Activated naive CD4-positive, alpha-beta T cell treated with anti-CD3 and anti-CD28 coated beads, Interleukin-2, amount 10 ng/mL, durations not matched to agents 7 days and 5 days (primary cell): ENCODE measurements around the gene CBLN3.

Experiments
- CTCF ChIA-PET: fragments of 350-600 bp; sonication (Branson Sonifier 250); formaldehyde crosslinking; loops from one replicate; lab custom pipeline; 2021; ENCODE audit warnings: antibody characterized with exemption; lab: Charles Lee
- DNase-seq: peaks from one replicate; pipeline ENCODE4 v3.0.0-alpha.2; 2020
- H3K27ac Mint-ChIP-seq: one replicate; pipeline ENCODE4 v1.8.0; 2021; ENCODE audit warnings: mild to moderate bottlenecking, moderate library complexity, mixed read lengths
- H3K27me3 Mint-ChIP-seq: one replicate; pipeline ENCODE4 v1.8.0; 2021; ENCODE audit warnings: mild to moderate bottlenecking, mixed read lengths
- H3K36me3 Mint-ChIP-seq: one replicate; pipeline ENCODE4 v1.8.0; 2021; ENCODE audit warnings: mixed read lengths
- H3K4me1 Mint-ChIP-seq: one replicate; pipeline ENCODE4 v1.8.0; 2021; ENCODE audit warnings: mixed read lengths
- H3K4me3 Mint-ChIP-seq: one replicate; pipeline ENCODE4 v1.8.0; 2021; ENCODE audit warnings: mild to moderate bottlenecking, moderate library complexity, mixed read lengths
- H3K9me3 Mint-ChIP-seq: one replicate; pipeline ENCODE4 v1.8.0; 2021; ENCODE audit warnings: mixed read lengths

The CBLN3 gene

DNA sequence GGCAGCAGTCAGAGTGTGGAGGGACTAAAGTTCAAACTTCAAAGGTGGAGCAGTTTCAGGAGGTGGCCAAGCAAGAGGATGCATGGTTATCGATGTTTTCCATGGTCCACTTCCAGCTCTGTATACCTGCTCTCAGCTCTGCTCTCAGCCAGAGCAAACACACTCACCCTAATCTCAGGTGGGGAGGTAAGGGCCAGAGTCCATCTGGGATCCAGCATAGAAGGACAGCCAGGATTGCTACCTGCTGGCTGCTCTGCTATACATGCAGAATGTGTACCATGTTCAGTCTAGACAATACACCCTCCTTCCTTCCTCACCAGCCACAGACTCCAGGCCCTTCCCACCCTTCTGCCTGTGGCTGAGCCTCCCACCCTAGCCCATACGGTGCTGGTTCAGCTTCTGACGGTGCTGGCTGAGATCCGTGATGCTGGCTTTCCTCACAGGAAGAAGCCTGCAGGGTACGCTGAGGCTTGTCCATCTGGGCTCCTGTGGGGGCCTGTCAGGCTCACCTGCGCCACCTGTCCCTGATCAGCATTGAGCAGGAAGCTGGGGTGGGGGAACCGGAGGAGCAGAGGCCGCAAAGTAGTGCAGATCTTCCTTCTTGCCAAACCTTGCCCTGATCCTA is 2.4 kb downstream of the CBLN3 start:
- peaks cover 9% of the 10 kb centered on the region for H3K36me3 Mint-ChIP-seq
- H3K4me3 Mint-ChIP-seq, result no peak overlapping the region
- peaks cover 64% of the 10 kb centered on the region for H3K4me1 Mint-ChIP-seq
- H3K27ac Mint-ChIP-seq, result peak overlapping the region; percentile 38
- H3K27me3 Mint-ChIP-seq, result no peaks in the 10 kb centered on the region
- CTCF ChIA-PET, result interaction anchor here (0.7 to 17.5 kb wide), 2 partner anchors 10 to 94 kb away, joined by 3 to 557 read pairs; partner anchors contain the start of genes ADCY4 and RIPK3
- peak; percentile 46 for DNase-seq
- H3K9me3 Mint-ChIP-seq, result peaks cover 1% of the 10 kb centered on the region

DNA sequence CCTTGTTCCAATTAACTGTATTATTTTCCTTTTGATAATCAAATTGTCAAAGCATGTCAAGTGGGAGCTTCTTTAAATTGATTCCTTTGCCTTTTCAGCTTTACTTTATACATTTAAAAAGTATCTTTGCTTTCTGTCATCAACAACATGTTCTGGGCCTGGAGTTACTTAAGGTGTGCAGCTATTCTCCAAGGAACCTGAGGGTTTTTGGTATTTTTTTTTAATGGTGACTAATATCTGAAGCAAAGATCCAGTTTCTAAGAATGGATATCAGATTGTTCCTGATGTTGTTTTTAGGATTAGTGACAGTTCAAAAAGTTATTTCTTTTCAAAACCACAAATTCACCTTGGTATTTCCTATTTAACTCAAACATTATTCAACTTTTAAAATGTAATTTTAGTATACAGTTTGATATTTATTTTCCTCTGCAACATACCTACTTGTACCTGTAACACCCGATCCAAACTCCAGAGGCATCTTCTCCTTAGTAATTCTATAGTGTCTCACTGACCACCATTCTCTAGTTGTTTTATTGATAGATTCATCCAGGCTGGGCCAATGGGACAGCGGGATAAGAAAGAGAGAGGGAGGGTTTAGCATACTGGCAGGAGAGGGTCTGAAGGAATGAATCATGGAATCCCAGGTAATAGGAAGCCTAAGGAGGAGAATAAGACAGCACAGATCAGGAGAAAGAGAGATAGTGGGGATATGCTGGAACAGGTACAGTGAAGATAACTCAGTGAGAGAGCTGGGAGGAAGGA is 3.1 kb downstream of the CBLN3 start:
- DNase-seq, result no peak
- peaks cover 4% of the 10 kb centered on the region for H3K27me3 Mint-ChIP-seq
- H3K4me3 Mint-ChIP-seq, result no peak overlapping the region
- peaks cover 57% of the 10 kb centered on the region for H3K4me1 Mint-ChIP-seq
- peaks cover 4% of the 10 kb centered on the region for H3K36me3 Mint-ChIP-seq
- H3K9me3 Mint-ChIP-seq, result peaks cover 1% of the 10 kb centered on the region
- CTCF ChIA-PET, result interaction anchor here (0.7 to 17.5 kb wide), 3 partner anchors 10 to 94 kb away, joined by 3 to 557 read pairs (median 5); partner anchors contain the start of genes ADCY4 and RIPK3
- peak overlapping the region; percentile 9 for H3K27ac Mint-ChIP-seq

DNA sequence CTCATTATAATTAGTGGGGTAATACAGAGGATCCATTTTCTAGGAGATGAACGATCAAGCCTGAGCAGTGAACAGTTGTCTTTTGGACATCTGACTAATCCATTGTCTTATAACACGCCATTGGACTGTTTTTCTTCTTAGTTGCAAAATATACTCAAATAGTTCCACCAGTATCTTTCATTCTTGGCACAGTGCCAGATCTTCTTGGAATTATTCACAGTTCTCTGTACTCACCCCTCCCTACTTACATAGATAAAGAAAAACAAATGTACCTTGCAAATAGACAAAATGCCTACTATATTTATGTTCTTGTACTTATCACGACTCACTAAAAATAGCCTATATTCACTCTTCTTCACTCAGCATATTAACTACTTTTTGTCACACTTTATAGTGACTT is 3.8 kb downstream of the CBLN3 start:
- Mint-ChIP-seq H3K36me3 (peaks cover 3% of the 10 kb centered on the region), H3K4me1 (peaks cover 51% of the 10 kb centered on the region), H3K4me3 (no peak overlapping the region), H3K9me3 (peaks cover 1% of the 10 kb centered on the region), H3K27me3 (peaks cover 4% of the 10 kb centered on the region), H3K27ac (peak overlapping the region; percentile 70)
- CTCF ChIA-PET, result interaction anchor here (1.4 to 17.5 kb wide), 3 partner anchors 11 to 93 kb away, joined by 5 to 557 read pairs (median 7); partner anchors contain the start of genes ADCY4 and RIPK3
- no peak for DNase-seq

DNA sequence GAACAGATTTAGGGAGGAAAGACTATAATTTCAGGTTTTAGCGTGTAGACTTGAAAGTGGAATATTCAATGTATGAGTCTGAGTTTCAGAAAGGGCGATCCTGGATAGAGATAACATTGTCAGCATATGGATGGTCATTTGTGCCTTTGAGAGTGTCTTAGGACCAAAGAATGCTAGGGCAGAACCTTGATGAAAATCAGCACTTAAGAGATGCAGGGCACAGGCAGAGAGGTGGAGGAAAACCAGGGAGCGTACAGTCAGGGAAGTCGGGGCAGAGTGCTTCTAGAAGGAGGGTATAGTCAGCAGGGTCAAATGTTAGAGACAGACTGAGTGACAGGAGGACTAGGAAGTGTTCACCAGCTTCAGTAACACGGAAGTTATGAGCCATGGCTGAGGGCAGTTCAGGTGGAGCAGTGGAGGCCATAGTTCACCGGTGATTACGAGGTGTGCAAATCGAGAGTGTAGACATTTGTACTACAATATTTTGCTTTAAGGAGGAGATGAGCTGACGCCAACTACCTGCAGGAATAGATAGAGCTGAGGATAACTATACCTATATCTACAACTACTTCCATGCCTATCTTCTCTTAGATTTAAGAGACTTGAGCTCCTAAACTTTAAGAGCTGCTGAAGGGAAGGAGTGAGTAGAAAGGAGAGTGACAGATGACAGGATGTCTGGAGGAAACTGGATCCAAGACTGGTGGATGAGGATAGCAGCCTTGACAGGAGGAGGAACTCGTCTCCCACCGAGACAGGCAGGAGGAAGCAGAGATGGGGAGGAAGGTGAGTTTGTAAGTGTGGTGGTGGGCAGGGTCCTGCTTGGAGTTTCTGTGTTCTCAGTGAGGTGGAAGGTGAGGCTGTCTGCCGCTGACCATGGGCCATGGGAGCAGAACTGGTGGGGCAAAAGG is 6.5 kb downstream of the CBLN3 start:
- Mint-ChIP-seq H3K9me3 (peaks cover 1% of the 10 kb centered on the region), H3K4me1 (peaks cover 36% of the 10 kb centered on the region), H3K36me3 (peaks cover 3% of the 10 kb centered on the region), H3K4me3 (no peak overlapping the region), H3K27me3 (peaks cover 25% of the 10 kb centered on the region), H3K27ac (no peak overlapping the region)
- CTCF ChIA-PET, result interaction anchor here (1.3 to 17.5 kb wide), 3 partner anchors 9 to 90 kb away, joined by 4 to 557 read pairs (median 6); partner anchors contain the start of genes ADCY4 and RIPK3
- DNase-seq, result no peak

DNA sequence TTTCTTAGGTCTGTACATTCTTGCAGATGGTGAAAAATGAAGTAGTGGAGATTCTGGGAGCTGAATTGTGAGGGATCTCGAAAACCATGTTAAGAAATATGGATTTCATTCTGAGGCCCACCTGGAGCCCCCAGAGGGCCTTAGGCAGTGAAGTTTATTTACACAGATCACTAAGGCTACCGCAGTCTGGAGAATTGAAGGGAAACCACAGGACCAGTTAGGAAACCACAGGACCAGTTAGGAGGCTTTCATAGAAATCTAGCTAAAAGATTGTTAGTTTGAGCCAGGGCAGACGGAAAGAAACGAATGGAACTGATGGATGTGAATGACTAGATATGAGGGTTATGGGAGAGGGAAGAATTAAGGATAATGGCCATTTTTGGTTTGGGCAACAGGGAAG is 7.2 kb downstream of the CBLN3 start:
- Mint-ChIP-seq H3K36me3 (peaks cover 3% of the 10 kb centered on the region), H3K27me3 (peaks cover 29% of the 10 kb centered on the region), H3K27ac (no peak overlapping the region), H3K4me1 (peaks cover 29% of the 10 kb centered on the region), H3K4me3 (no peak overlapping the region), H3K9me3 (peaks cover 1% of the 10 kb centered on the region)
- CTCF ChIA-PET, result interaction anchor here (0.8 to 17.5 kb wide), 3 partner anchors 9 to 89 kb away, joined by 3 to 557 read pairs (median 4); partner anchors contain the start of genes ADCY4 and RIPK3
- DNase-seq, result no peak

DNA sequence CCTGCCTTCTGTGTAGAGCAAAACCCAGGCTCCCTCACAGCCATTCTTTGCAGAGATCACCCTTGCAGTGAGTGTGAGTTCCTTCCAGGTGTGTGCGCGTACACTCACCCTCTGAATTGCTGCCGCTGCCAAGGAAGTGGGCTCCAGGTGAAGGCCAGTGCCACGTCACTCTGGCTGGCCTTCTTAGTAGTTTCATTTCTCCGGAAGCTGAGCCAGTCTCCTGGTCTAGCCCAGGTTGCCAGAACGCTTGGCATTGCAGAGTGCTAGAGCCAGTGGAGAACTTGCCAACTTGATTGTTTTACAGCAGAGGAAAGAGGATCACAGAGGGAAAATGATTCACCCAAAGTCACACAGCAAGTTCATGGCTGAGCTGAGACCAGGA is 11.0 kb downstream of the CBLN3 start:
- H3K27me3 Mint-ChIP-seq, result peaks cover 44% of the 10 kb centered on the region
- H3K4me3 Mint-ChIP-seq, result no peak overlapping the region
- H3K4me1 Mint-ChIP-seq, result no peaks in the 10 kb centered on the region
- no peaks in the 10 kb centered on the region for H3K36me3 Mint-ChIP-seq
- H3K9me3 Mint-ChIP-seq, result no peaks in the 10 kb centered on the region
- CTCF ChIA-PET, result interaction anchor here (1.8 to 2.2 kb wide), 2 partner anchors 13 to 86 kb away, joined by 7 to 15 read pairs; partner anchors contain the start of gene KHNYN
- DNase-seq, result no peak
- H3K27ac Mint-ChIP-seq, result no peak overlapping the region

DNA sequence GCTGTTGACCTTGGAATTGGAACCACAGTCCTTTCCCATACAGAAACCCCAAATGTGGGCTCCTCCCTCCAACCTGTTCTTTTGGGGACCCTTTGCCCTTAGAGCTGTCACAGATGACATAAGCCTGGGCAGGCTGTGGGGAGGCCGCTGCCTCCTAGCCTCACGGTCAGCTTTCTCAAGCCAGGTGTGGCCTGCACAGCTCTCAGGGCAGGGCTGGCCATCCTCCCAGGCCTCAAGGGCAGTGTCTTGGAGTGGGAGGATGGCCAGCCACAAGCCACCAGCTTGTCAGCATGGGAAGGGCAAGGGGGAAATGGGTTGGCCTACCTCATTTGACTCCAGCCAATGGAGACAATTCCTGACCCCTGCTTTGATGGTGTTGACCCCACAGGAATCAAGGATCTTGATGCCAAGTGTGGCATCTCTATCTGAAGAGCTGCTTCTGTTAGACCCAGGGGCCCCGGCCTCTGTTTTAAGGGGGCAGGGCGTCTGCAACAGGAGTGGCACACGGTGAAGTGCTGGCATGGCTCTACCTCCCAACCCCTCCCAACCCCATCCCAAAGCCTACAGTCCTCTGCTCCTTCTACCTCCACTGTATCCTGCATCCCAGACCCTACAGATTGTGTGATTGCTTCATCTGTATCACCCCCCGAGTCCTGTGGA is 11.5 kb downstream of the CBLN3 start:
- H3K4me1 Mint-ChIP-seq, result no peaks in the 10 kb centered on the region
- no peak overlapping the region for H3K27ac Mint-ChIP-seq
- no peaks in the 10 kb centered on the region for H3K9me3 Mint-ChIP-seq
- CTCF ChIA-PET, result interaction anchor here (1.5 to 1.8 kb wide), 2 partner anchors 13 to 85 kb away, joined by 4 to 7 read pairs; no protein-coding TSS in a partner anchor
- H3K36me3 Mint-ChIP-seq, result no peaks in the 10 kb centered on the region
- DNase-seq, result no peak
- H3K4me3 Mint-ChIP-seq, result no peak overlapping the region
- H3K27me3 Mint-ChIP-seq, result peaks cover 44% of the 10 kb centered on the region

DNA sequence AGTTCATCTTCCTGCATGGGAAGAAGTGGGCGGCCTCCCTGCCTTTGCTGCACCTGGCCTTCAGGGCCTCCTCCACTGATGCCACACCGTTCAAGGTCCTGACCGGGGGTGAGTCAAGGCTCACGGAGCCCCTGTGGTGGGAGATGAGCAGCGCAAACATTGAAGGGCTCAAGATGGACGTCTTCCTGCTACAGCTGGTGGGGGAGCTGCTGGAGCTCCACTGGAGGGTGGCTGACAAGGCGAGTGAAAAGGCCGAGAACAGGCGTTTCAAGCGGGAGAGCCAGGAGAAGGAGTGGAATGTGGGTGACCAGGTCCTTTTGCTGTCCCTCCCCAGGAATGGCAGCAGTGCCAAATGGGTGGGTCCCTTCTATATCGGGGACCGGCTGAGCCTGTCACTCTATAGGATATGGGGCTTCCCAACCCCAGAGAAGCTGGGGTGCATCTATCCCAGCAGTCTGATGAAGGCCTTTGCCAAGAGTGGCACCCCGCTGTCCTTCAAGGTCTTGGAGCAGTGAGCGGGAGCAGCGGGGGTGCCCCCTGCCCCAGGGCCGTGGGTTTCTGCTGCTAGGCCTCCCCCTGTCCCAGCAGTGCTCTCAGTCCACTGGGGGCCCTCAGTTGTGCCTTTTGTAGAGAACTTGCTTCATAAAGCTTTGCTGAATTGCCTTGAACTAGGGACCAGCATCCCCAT is 12.4 kb downstream of the CBLN3 start:
- CTCF ChIA-PET, result interaction anchor here (1.5 kb wide), 1 partner anchor 14 kb away, joined by 4 read pairs; no protein-coding TSS in a partner anchor
- no peaks in the 10 kb centered on the region for H3K9me3 Mint-ChIP-seq

DNA sequence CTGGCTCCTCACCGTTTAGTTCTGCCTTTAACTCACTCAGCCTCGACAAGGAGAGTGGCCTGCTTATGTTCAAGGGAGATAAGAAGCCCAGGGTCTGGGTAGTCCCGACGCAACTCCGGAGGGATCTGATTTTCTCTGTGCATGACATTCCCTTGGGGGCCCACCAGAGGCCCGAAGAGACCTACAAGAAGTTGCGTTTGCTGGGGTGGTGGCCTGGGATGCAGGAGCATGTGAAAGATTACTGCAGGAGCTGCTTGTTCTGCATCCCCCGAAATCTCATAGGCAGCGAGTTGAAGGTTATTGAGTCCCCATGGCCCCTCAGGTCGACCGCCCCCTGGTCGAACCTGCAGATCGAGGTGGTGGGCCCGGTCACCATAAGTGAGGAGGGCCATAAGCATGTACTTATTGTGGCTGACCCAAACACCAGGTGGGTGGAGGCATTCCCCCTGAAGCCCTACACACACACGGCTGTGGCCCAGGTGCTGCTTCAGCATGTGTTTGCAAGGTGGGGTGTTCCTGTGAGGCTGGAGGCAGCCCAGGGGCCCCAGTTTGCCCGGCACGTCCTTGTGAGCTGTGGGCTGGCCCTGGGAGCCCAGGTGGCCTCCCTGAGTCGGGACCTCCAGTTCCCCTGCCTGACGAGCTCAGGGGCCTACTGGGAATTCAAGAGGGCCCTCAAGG is 13.1 kb downstream of the CBLN3 start:
- H3K27ac Mint-ChIP-seq, result no peak overlapping the region

More for the DNA sequence above, 12.4 kb downstream of the CBLN3 start:
- Mint-ChIP-seq H3K27me3 (peaks cover 51% of the 10 kb centered on the region), H3K4me1 (no peaks in the 10 kb centered on the region), H3K27ac (no peak overlapping the region), H3K4me3 (no peak overlapping the region), H3K36me3 (no peaks in the 10 kb centered on the region)
- DNase-seq, result no peak

DNA sequence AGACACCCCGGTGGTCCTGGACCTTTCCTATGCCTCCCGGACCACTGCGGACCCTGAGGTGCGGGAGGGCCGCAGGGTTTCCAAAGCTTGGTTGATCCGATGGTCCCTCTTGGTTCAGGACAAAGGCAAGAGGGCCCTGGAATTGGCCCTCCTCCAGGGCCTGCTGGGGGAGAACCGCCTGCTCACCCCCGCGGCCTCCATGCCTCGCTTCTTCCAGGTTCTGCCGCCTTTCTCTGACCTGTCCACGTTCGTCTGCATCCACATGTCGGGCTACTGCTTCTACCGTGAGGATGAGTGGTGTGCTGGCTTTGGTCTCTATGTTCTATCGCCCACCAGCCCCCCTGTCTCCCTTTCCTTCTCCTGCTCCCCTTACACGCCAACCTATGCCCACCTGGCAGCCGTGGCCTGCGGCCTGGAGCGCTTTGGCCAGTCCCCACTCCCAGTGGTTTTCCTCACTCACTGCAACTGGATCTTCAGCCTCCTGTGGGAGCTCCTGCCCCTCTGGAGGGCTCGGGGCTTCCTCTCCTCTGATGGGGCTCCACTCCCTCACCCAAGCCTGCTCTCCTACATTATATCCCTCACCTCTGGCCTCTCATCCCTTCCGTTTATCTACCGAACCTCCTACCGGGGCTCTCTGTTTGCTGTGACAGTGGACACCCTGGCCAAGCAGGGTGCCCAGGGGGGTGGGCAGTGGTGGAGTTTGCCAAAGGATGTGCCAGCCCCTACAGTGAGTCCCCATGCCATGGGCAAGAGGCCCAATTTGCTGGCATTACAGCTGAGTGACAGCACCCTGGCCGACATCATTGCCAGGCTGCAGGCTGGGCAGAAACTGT is 13.8 kb downstream of the CBLN3 start:
- CTCF ChIA-PET, result no interaction called here
- no peak for DNase-seq
- Mint-ChIP-seq H3K36me3 (no peaks in the 10 kb centered on the region), H3K4me3 (no peak overlapping the region), H3K9me3 (no peaks in the 10 kb centered on the region), H3K27me3 (peaks cover 60% of the 10 kb centered on the region), H3K27ac (no peak overlapping the region), H3K4me1 (no peaks in the 10 kb centered on the region)

More for the DNA sequence above, 13.1 kb downstream of the CBLN3 start:
- peaks cover 55% of the 10 kb centered on the region for H3K27me3 Mint-ChIP-seq
- no peak for DNase-seq
- H3K36me3 Mint-ChIP-seq, result no peaks in the 10 kb centered on the region
- no peaks in the 10 kb centered on the region for H3K9me3 Mint-ChIP-seq
- H3K4me1 Mint-ChIP-seq, result no peaks in the 10 kb centered on the region
- CTCF ChIA-PET, result interaction anchor here (1.5 kb wide), 1 partner anchor 15 kb away, joined by 4 read pairs; no protein-coding TSS in a partner anchor
- H3K4me3 Mint-ChIP-seq, result no peak overlapping the region

DNA sequence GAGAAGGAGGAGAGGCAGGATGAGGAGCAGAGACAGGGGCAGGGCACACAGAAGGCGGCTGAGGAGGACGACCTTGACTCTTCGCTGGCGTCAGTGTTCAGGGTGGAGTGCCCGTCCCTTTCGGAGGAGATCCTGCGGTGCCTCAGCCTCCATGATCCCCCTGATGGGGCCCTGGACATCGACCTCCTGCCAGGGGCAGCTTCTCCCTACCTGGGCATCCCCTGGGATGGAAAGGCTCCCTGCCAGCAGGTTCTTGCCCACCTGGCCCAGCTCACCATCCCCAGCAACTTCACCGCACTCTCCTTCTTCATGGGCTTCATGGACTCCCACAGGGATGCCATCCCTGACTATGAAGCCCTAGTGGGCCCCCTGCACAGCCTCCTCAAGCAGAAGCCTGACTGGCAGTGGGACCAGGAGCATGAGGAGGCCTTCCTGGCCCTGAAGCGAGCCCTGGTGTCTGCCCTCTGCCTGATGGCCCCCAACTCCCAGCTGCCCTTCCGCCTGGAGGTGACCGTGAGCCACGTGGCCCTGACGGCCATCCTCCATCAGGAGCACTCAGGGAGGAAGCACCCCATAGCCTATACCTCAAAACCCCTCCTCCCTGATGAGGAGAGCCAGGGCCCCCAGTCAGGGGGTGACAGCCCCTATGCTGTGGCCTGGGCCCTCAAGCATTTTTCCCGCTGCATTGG is 14.6 kb downstream of the CBLN3 start:
- CTCF ChIA-PET, result interaction anchor here (1.1 to 1.9 kb wide), 3 partner anchors 10 to 17 kb away, joined by 3 to 7 read pairs (median 5); no protein-coding TSS in a partner anchor

More for the DNA sequence above, 14.6 kb downstream of the CBLN3 start:
- H3K27me3 Mint-ChIP-seq, result peaks cover 60% of the 10 kb centered on the region
- no peaks in the 10 kb centered on the region for H3K36me3 Mint-ChIP-seq
- no peak overlapping the region for H3K27ac Mint-ChIP-seq
- H3K9me3 Mint-ChIP-seq, result no peaks in the 10 kb centered on the region
- DNase-seq, result no peak
- no peak overlapping the region for H3K4me3 Mint-ChIP-seq
- no peaks in the 10 kb centered on the region for H3K4me1 Mint-ChIP-seq
